Measurements from ENCODE around the gene MAP4K4. TPM values are rescaled to one million over a fixed set of nuclear protein-coding genes. Genes with fewer than 3 reads are reported as not detected.

MAP4K4 gene
- polyA plus RNA-seq, 1 experiment, result 53.5 TPM

DNA sequence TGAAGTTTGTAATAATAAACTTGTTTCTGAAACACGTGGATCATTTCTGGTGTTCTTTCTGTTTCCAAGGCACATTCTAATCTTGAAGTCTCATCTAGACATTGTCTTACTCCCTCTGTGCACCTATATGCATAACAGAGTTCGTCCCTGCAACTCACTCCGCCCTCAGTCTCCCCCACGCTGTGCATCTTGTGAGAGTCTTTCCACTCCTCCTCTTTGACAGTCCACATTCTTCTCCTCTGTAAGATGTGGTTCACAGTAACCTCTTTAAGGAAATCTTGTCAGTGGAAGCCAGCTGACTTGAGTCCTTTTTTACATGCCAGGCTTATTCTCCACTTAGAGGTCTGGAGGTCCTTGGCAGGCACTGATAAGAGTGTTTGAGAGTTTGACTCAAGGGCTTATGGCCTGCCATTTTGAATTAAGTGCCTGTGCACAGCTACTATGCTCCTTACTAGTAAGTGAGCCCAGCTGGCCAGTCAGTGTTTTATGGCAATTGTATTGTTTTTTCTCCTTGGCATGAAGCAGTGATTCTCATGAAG lies 185.3 kb downstream of the MAP4K4 start:
- TF ChIP-seq, protein P1, sequence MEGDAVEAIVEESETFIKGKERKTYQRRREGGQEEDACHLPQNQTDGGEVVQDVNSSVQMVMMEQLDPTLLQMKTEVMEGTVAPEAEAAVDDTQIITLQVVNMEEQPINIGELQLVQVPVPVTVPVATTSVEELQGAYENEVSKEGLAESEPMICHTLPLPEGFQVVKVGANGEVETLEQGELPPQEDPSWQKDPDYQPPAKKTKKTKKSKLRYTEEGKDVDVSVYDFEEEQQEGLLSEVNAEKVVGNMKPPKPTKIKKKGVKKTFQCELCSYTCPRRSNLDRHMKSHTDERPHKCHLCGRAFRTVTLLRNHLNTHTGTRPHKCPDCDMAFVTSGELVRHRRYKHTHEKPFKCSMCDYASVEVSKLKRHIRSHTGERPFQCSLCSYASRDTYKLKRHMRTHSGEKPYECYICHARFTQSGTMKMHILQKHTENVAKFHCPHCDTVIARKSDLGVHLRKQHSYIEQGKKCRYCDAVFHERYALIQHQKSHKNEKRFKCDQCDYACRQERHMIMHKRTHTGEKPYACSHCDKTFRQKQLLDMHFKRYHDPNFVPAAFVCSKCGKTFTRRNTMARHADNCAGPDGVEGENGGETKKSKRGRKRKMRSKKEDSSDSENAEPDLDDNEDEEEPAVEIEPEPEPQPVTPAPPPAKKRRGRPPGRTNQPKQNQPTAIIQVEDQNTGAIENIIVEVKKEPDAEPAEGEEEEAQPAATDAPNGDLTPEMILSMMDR (IDR thresholded peaks at IDR 0.05; ENCODE audit: insufficient read depth, low read depth, low read length), result no peak
- H3K4me3 ChIP-seq (ENCODE audit: low read depth, low read length), result no peak overlapping the region
- POLR2A ChIA-PET, result interaction anchor here (0.5 kb wide), 1 partner anchor 59 kb away, joined by 6 read pairs; no protein-coding TSS in a partner anchor
- no peaks in the 10 kb centered on the region for H3K27me3 ChIP-seq (ENCODE audit: control insufficient read depth, insufficient read depth, low read length)
- peaks cover 11% of the 10 kb centered on the region for H3K36me3 ChIP-seq (ENCODE audit: control insufficient read depth, insufficient read depth, low read length)
- no peak for DNase-seq (ENCODE audit: low read depth)
- CTCF ChIA-PET, result interaction anchor here (0.6 to 5.1 kb wide), 12 partner anchors 11 to 1684 kb away, joined by 3 to 28 read pairs (median 6); no protein-coding TSS in a partner anchor

DNA sequence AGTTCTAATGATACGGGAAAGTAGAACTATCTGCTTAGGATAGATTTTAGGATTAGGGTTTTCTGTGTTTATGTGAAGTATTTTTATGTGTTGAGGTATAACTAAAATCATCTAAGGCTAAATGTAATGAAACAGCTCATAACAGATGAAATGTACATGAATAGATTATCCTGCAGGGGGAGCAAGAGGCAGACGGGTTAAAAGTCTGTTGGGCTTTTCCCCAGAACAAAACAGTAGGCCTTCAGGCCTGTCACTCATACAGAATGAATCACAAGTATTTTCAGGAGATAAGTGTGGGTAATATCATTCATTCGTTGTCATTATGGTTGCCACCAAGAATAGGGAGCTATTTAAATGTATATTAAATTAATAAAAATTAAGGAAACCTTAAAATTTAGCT lies 186.4 kb downstream of the MAP4K4 start:
- Histone ChIP-seq H3K27me3 (ENCODE audit: control insufficient read depth, insufficient read depth, low read length) (no peaks in the 10 kb centered on the region), H3K36me3 (ENCODE audit: control insufficient read depth, insufficient read depth, low read length) (peaks cover 8% of the 10 kb centered on the region), H3K4me3 (ENCODE audit: low read depth, low read length) (no peak overlapping the region)
- no peak for DNase-seq (ENCODE audit: low read depth)
- TF ChIP-seq, protein P1 (IDR thresholded peaks at IDR 0.05; ENCODE audit: insufficient read depth, low read depth, low read length), result peak; percentile 63
- ChIA-PET CTCF (interaction anchor here (0.6 to 5.1 kb wide), 36 partner anchors 9 to 559 kb away, joined by 3 to 28 read pairs (median 4); no protein-coding TSS in a partner anchor), POLR2A (no interaction called here)

DNA sequence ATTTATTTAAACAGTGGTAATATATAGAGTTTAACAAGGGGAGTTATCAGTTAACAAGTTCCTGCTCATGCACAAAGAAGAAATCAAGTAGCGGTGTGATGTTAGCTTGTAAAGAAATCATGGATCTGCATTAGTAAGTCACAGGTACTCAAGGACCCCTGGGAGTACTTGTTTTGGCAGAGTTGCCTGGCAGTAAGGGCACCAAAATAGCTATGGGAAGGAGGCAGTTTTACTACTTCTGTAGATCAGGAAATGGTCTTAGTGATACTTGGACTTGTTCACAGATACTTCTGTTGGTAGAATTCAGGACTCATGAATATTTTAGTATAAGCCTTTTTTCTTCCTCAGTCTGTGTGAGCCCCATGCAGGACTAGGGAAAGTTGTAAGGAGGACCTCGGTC lies 186.9 kb downstream of the MAP4K4 start:
- no peak for DNase-seq (ENCODE audit: low read depth)
- TF ChIP-seq, protein P1 (IDR thresholded peaks at IDR 0.05; ENCODE audit: insufficient read depth, low read depth, low read length), result no peak
- ChIA-PET CTCF (interaction anchor here (0.9 to 5.1 kb wide), 27 partner anchors 9 to 559 kb away, joined by 3 to 28 read pairs (median 5); no protein-coding TSS in a partner anchor), POLR2A (no interaction called here)
- H3K27me3 ChIP-seq (ENCODE audit: control insufficient read depth, insufficient read depth, low read length), result no peaks in the 10 kb centered on the region
- no peak overlapping the region for H3K4me3 ChIP-seq (ENCODE audit: low read depth, low read length)
- peaks cover 10% of the 10 kb centered on the region for H3K36me3 ChIP-seq (ENCODE audit: control insufficient read depth, insufficient read depth, low read length)

DNA sequence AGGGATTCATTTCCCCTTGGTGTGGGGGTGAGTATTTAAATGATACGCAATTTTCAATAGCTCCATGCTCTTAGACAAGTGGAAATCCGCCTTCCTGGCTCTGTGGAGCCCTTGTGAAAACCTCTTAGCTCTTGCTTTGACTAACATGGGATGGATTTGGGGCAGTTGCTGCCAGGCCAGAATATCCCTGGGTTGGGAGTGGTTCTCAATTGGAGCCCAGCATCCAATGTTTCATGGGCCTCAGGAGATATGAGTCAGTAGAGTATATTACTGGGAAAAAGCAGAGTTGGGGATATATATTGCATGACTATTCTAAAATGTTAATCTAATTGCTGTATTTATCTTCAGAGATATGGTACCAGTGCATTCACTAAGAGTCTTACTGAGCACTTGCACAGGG lies 189.8 kb downstream of the MAP4K4 start:
- DNase-seq (ENCODE audit: low read depth), result no peak
- ChIA-PET CTCF (interaction anchor here (1.4 kb wide), 1 partner anchor 353 kb away, joined by 4 read pairs; no protein-coding TSS in a partner anchor), POLR2A (no interaction called here)
- TF ChIP-seq, protein P1 (IDR thresholded peaks at IDR 0.05; ENCODE audit: insufficient read depth, low read depth, low read length), result no peak
- Histone ChIP-seq H3K27me3 (ENCODE audit: control insufficient read depth, insufficient read depth, low read length) (no peaks in the 10 kb centered on the region), H3K4me3 (ENCODE audit: low read depth, low read length) (no peak overlapping the region), H3K36me3 (ENCODE audit: control insufficient read depth, insufficient read depth, low read length) (peaks cover 18% of the 10 kb centered on the region)

DNA sequence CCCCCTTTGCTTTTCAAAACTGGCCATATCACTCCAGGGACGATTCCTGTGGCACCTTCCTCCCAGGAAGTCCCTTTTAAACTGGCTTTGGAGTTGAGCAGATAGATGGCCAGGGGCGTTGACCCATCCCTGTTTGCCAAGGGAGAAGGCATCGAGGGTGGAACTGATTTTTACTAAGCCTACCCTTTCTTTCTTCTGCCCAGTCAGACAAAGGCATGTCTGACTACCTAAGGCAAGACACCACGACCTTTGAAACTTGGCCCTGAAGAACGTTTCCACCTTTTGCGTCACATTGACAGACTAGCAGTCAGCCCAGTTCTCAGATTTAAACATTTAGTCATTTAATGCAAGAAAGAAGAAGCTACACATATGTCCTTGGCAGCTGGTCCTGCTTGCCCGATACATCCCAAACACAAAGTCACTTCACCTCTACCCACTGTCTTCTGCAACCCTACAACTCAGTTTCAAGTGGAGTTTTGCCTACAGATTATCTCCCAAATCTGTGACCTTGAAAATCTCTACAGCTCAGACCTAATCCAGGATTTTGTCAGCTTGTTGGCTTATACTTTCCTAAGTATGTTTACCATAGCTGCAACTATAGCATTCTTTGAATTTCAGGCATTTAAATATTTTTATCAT lies 192.1 kb downstream of the MAP4K4 start:
- Histone ChIP-seq H3K4me3 (ENCODE audit: low read depth, low read length) (no peak overlapping the region), H3K36me3 (ENCODE audit: control insufficient read depth, insufficient read depth, low read length) (peaks cover 22% of the 10 kb centered on the region), H3K27me3 (ENCODE audit: control insufficient read depth, insufficient read depth, low read length) (no peaks in the 10 kb centered on the region)
- TF ChIP-seq, protein P1 (IDR thresholded peaks at IDR 0.05; ENCODE audit: insufficient read depth, low read depth, low read length), result no peak
- ChIA-PET POLR2A (no interaction called here), CTCF (interaction anchor here (1.1 to 1.3 kb wide), 2 partner anchors 94 to 356 kb away, joined by 3 to 5 read pairs; no protein-coding TSS in a partner anchor)
- DNase-seq (ENCODE audit: low read depth), result no peak

Measured in BJ (cell line).